GM12874 (cell line): ENCODE results near the gene CAMSAP3.

Experiments used
- TF ChIP-seq, protein P1 (sequence below): IDR thresholded peaks from 2 replicates; pipeline ENCODE4 v1.5.1; 2011; ENCODE audit warnings: low read depth, mild to moderate bottlenecking, control low read depth, low read length, moderate library complexity; ENCODE audit not compliant: insufficient read depth

CAMSAP3 gene

GRCh38 chr19:7624810-7625209, 29.1 kb downstream of the CAMSAP3 start:
- TF ChIP-seq, protein P1, sequence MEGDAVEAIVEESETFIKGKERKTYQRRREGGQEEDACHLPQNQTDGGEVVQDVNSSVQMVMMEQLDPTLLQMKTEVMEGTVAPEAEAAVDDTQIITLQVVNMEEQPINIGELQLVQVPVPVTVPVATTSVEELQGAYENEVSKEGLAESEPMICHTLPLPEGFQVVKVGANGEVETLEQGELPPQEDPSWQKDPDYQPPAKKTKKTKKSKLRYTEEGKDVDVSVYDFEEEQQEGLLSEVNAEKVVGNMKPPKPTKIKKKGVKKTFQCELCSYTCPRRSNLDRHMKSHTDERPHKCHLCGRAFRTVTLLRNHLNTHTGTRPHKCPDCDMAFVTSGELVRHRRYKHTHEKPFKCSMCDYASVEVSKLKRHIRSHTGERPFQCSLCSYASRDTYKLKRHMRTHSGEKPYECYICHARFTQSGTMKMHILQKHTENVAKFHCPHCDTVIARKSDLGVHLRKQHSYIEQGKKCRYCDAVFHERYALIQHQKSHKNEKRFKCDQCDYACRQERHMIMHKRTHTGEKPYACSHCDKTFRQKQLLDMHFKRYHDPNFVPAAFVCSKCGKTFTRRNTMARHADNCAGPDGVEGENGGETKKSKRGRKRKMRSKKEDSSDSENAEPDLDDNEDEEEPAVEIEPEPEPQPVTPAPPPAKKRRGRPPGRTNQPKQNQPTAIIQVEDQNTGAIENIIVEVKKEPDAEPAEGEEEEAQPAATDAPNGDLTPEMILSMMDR: no peak

DNA sequence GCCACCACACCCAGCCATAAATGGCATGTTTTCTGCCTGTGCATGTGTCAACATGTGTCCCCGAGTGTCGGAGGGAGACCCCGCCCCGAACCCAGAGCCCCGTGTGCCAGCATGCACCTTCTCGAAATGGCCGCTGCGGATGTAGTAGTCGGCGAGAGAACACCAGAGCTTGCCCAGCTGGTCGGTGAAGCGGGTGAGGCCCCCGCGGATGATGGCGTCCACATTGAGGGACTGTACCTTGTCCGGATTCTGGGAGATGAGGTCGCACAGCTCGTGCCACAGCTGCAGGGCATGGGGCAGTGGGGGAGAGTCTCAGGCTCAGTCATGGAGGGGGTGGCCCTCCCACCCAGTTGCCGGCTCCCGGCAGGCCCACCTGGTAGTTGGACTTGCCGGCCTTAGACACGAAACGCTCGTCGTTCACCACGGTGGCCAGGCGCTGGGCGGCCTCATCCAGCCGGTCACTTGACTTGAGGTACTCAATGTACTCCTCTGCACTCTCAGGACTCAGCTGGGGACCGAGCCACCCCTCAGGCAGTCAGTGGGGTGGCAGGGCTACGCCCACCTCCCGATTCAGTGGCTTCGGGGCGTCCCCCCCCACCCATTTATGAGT, 30.2 kb downstream of the CAMSAP3 start:
- TF ChIP-seq, protein P1: no peak

GRCh38 chr19:7627166-7627565, 31.5 kb downstream of the CAMSAP3 start:
- TF ChIP-seq, protein P1: no peak

- TF ChIP-seq, protein P1: no peak
Observed at GRCh38 chr19:7628589-7629311, 33.1 kb downstream of the CAMSAP3 start.

DNA sequence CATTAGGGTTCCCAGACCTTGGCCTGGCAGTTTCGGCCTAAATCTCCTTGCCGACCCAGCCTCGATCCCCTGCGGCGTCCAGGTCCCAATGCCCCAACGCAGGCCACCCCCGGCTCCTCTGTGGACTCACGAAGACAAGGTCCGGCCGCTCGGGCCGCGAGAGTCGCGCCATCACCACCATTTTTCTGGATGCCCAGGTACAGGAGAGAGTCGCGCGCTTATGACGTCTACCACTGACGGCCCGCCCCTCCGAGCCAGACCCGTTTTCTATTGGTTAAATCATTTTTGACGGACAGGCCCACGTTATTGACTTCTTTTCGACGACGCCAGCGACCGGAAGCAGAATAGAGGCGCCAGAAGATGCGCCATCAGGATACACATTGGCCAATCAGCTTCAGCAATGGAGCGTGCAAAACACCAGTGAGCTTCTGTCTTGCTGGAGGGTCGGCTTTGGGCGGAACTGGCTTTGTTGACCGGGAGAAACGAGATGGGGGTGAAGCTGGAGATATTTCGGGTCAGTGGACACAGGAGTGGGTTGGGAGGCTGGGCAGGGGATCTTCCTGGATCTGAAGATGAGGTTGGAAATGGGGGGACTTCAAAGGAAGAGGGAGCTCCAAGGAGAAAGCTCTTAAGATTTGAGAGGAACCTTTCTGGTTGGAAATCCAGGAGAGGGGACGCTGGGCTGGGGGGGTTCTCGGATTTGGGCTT, 33.8 kb downstream of the CAMSAP3 start, which contains the start of the genes PET100 and XAB2:
TSS of gene PET100 (plus strand) at position 447 of the 708 bp plus-strand sequence. CDS start at position 488, 41 bp downstream.
TSS of gene XAB2 (minus strand) at position 199 of the 708 bp plus-strand sequence. CDS start at position 181, 18 bp downstream.
- TF ChIP-seq, protein P1: no peak

DNA sequence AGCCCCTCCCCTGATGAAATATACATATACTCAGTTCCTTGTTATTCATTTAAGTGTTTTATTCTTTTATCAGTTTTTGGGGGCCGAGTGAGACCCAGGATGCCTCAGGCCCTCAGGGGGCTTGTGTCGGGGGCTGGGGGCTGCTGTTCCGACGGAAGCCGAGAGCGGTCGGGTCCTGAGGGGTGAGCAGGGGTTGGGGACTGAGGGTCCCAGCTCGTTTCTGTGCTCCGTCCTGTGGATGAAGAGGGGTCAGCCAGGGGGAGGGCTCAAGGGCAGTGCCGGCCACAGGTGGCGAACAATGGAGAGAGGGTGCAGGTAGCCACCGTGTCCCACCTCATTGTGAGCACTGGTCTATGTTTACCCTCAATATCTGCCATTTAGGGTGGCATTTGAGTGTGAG, 35.9 kb downstream of the CAMSAP3 start:
- TF ChIP-seq, protein P1: no peak
